Measurements from ENCODE around the gene PPP6R3.
A peak's percentile ranks its signal among the peaks of the same experiment; 100 is the strongest.
"Not testable (repeated sequence)": the region's sequence is repeated elsewhere in the genome, so short reads cannot be mapped to it uniquely, and the experiment has no call there.

PPP6R3 gene

DNA sequence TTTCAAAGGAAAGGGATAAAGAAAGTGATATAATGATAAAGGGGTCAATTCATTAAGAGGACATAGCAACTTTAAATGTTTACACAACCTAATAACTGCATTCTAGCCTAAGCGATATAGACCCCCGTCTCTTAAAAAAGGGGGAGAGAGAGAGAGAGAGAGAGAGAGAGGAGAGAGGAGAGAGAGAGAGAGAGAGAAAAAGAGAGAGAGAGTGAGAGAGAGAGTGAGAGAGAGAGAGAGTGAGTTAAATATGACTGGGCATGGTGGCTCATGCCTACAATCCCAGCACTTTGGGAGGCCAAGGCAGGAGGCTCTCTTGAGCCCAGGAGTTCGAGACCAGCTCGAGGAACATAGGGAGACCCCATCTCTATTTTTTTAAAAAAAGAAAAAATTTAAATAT, 133.6 kb downstream of the PPP6R3 start:
- no peak for DNase-seq (ENCODE audit: low read depth in 1 of 2, low spot score in 1 of 2)

- DNase-seq (ENCODE audit: low read depth in 1 of 2, low spot score in 1 of 2) = no peak
Measured at GRCh38 chr11:68596231-68596630, 135.7 kb downstream of the PPP6R3 start.

- no peak for DNase-seq (ENCODE audit: low read depth in 1 of 2, low spot score in 1 of 2)
Measured at GRCh38 chr11:68598816-68599653, 138.5 kb downstream of the PPP6R3 start.

DNA sequence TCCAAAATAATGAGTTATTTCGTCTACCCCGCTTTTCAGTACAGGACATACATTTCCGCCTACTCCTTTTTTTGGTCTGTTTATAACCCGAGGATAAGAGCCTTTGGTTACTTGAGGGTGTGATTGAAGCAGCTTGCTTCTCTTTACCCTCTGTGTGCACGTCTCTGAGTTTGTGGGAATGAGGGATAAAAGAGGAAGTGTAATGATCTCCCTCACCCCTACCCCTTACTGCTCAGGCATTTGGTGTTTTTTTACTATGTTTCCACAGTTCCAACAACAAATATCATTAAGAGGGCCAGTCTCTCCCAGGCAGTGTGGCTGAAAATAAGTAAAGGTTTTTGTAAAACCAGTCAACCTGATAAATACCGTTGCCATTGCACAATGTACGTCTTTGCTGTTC, 140.6 kb downstream of the PPP6R3 start:
- no peak for DNase-seq (ENCODE audit: low read depth in 1 of 2, low spot score in 1 of 2)

DNA sequence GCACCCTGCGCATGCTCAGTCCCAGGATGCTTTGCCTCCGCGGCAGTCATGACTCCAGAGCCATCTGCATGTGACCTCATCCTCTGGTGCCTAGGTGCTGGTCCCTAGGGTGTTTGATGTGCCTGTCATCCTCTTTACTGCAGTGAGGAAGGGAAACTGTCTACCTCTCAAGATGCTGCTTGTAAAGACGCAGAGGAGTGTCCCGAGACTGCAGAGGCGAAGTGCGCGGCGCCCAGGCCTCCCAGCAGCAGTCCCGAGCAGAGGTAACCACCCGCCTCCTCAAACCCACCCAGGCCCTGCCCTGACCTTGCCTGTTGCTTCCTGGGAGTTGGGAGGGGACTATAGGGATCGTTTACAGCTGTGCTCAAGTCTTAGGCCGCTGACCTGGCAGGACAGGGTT, 149.2 kb downstream of the PPP6R3 start:
- no peak for DNase-seq (ENCODE audit: low read depth in 1 of 2, low spot score in 1 of 2)

DNA sequence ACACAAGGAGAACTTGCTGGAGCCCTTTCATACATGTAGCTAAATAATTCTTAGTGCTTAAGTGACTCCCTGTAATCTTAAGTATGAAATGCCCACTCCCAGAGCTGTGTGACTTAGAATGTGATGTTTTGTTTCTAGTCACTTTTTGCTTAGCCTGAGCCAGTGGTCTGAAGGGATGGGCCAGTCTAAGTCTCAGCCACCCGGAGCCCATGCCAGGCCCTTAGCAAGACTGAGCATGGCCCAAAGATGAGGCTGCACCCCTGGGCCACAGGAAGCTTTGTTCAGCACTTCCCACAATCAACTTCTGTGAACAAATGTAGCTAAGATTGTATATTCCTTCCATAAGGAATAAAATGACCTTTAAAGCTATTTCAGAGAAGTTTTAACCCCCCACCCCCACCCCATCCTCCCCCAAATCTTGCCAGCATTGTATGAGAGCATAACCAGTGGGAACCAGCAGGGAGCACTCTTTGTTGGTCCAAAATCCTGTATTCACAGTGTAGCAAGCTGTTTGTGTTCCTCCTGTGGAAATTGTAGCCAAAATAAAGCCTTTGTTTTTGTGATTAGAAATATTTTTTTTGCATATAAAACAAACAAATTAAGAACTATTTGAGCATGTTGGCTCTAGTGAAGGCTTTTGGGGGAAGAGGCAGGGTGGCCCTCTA, 150.0 kb downstream of the PPP6R3 start:
- no peak for DNase-seq (ENCODE audit: low read depth in 1 of 2, low spot score in 1 of 2)

DNA sequence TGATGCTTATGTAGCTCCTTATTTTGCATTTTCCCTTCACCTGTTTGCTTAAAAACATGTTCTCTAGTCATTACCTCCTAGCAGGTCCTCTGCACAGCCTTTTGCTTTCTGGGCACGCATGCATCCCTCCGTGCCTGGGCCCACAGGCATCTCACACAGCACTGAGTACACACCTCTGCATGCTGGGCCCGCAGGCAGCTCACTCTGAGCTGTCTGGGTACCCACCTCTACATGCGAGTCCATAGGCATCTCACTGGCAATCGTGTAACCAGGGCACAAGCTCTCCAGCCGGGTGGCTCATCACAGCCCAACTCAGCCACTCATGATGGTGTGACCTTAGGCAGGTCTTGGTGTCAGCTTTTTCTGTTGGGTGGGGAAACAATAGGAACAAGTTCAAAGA, 155.1 kb downstream of the PPP6R3 start:
- DNase-seq (ENCODE audit: low read depth in 1 of 2, low spot score in 1 of 2) = no peak

- no peak for DNase-seq (ENCODE audit: low read depth in 1 of 2, low spot score in 1 of 2)
Measured at GRCh38 chr11:68617925-68618809, 157.6 kb downstream of the PPP6R3 start.

- no peak for DNase-seq (ENCODE audit: low read depth in 1 of 2, low spot score in 1 of 2)
Measured at GRCh38 chr11:68621826-68622225, 161.3 kb downstream of the PPP6R3 start.

- not testable (repeated sequence) for DNase-seq (ENCODE audit: low read depth in 1 of 2, low spot score in 1 of 2)
Measured at GRCh38 chr11:68623706-68624105, 163.2 kb downstream of the PPP6R3 start.

- not testable (repeated sequence) for DNase-seq (ENCODE audit: low read depth in 1 of 2, low spot score in 1 of 2)
Measured at GRCh38 chr11:68625069-68625468, 164.5 kb downstream of the PPP6R3 start.

GRCh38 chr11:68626236-68626635, 165.7 kb downstream of the PPP6R3 start:
- not testable (repeated sequence) for DNase-seq (ENCODE audit: low read depth in 1 of 2, low spot score in 1 of 2)

GRCh38 chr11:68628837-68629236, 168.3 kb downstream of the PPP6R3 start:
- DNase-seq (ENCODE audit: low read depth in 1 of 2, low spot score in 1 of 2) = not testable (repeated sequence)

DNA sequence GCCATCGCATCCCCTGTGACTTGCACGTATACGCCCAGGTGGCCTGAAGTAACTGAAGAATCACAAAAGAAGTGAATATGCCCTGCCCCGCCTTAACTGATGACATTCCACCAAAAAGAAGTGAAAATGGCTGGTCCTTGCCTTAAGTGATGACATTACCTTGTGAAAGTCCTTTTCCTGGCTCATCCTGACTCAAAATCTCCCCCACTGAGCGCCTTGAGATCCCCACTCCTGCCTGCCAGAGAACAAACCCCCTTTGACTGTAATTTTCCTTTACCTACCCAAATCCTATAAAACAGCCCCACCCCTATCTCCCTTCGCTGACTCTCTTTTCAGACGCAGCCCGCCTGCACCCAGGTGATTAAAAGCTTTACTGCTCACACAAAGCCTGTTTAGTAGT, 171.8 kb downstream of the PPP6R3 start:
- DNase-seq (ENCODE audit: low read depth in 1 of 2, low spot score in 1 of 2) = not testable (repeated sequence)

DNA sequence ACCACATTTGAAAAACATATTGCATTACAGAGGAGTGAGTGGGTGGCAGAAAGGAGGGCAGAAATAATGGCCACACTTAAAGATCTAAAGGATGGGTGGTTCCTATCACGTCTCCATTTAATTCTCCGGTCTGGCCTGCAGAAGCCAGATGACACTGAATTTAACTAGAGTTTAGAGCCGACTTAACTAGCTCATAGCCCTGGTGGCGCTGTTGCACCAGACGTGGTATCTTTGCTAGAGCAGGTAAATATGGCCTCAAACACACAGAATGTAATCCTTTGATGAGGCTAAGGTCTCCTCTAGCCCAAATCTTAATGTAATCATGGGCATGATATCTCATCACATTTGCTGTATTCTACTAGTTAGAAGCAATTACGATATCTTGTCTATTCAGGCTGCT, 172.2 kb downstream of the PPP6R3 start:
- peak in 1 of 2 donors; percentile 7 for DNase-seq (ENCODE audit: low read depth in 1 of 2, low spot score in 1 of 2)

DNA sequence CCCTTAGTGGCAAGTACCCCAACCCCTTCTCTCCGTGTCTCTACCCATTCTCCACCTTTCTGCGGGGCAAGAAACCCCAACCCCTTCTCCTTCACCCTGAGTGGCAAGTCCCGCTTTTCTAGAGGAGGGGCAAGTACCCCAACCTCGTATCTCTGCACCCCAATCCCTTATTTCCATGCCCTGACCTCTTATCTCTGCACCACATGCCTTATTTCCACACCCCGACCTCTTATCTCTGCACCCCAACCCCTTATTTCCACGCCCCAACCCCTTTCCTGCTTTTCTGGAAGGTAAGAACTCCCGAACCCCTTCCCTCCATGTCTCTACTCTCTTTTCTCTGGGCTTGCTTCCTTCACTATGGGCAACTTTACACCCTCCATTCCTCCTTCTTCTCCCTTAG, 174.1 kb downstream of the PPP6R3 start:
- not testable (repeated sequence) for DNase-seq (ENCODE audit: low read depth in 1 of 2, low spot score in 1 of 2)

DNA sequence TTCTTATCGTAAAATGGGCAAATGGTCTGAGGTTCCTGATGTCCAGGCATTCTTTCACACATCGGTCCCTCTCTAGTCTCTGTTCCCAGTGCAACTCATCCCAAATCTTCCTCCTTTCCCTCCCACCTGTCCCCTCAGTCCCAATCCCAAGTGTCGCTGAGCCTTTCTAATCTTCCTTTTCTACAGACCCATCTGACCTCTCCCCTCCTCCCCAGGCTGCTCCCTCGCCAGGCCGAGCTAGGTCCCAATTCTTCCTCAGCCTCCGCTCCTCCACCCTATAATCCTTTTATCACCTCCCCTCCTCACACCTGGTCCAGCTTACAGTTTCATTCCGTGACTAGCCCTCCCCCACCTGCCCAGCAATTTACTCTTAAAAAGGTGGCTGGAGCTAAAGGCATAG, 174.6 kb downstream of the PPP6R3 start:
- DNase-seq (ENCODE audit: low read depth in 1 of 2, low spot score in 1 of 2) = not testable (repeated sequence)

DNA sequence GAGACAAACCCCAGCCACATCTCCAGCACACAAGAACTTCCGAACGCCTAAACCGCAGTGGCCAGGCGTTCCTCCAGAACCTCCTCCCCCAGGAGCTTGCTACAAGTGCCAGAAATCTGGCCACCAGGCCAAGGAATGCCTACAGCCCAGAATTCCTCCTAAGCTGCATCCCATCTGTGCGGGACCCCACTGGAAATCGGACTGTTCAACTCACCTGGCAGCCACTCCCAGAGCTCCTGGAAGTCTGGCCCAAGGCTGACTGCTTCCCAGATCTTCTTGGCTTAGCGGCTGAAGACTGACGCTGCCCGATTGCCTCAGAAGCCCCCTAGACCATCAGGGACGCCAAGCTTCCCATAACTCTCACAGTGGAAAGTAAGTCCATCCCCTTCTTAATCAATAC, 175.3 kb downstream of the PPP6R3 start:
- DNase-seq (ENCODE audit: low read depth in 1 of 2, low spot score in 1 of 2) = not testable (repeated sequence)

GRCh38 chr11:68639322-68639721, 178.8 kb downstream of the PPP6R3 start:
- DNase-seq (ENCODE audit: low read depth in 1 of 2, low spot score in 1 of 2) = not testable (repeated sequence)

- no peak for DNase-seq (ENCODE audit: low read depth in 1 of 2, low spot score in 1 of 2)
Measured at GRCh38 chr11:68641880-68642279, 181.3 kb downstream of the PPP6R3 start.

DNA sequence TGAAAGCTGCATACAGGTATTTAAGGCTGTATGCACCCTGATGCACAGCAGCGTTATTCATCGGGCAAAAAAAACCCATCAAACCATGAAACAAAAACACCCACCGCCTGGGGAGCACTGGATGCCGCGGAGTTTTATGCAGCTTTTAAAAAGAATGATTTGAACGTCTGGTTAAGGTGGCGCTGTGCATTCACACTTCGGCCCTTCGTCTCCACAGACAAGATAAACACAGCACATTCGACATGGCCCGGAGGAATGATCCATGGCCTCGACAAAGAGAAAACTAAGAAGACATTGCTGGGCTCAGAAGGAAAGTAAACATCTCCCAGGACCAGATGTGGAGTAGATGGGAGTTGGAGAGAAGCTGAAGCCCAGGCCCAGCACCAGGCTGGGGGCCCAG, 183.0 kb downstream of the PPP6R3 start:
- no peak for DNase-seq (ENCODE audit: low read depth in 1 of 2, low spot score in 1 of 2)

GRCh38 chr11:68646832-68647231, 186.3 kb downstream of the PPP6R3 start:
- no peak for DNase-seq (ENCODE audit: low read depth in 1 of 2, low spot score in 1 of 2)

All from activated CD4-positive, alpha-beta T cell treated with anti-CD3 and anti-CD28 coated beads, Interleukin-2, amount 50 U/mL, for 24 hours (primary cell).